T-cell (primary cell): ENCODE data around the gene SINHCAF. TPM values are rescaled to one million over a fixed set of nuclear protein-coding genes. Genes with fewer than 3 reads are reported as not detected.
A peak's percentile ranks its signal among the peaks of the same experiment; 100 is the strongest.

Source experiments
- ATAC-seq, 4 experiments: fragments of 200-7000 bp in 3 of 4; fragments of 150-1000 bp in 1 of 4; cut with Tn5 transposase; replicated peaks in 1 of 4; 1 replicate in 3 of 4; 2 replicates in 1 of 4; pipeline ENCODE4 v1.10.0; 2021; ENCODE audit warnings: moderate library complexity in 3 of 4, mild to moderate bottlenecking in 2 of 4, moderate number of reproducible peaks in 1 of 4
- CTCF ChIA-PET, 2 donors: fragments of 300-600 bp; sonication (Branson Sonifier 250); formaldehyde crosslinking; loops; one replicate each; lab custom pipeline; 2022; ENCODE audit warnings: antibody characterized with exemption in 2 of 2; lab: Charles Lee
- POLR2A ChIA-PET, 2 donors: fragments of 300-600 bp; sonication (Branson Sonifier 250); formaldehyde crosslinking; loops; one replicate each; lab custom pipeline; 2022; ENCODE audit warnings: antibody characterized with exemption in 2 of 2; lab: Charles Lee
- DNase-seq, 35 experiments: peaks; one replicate each; pipeline versions ENCODE4 v3.0.0 to v3.0.0-alpha.2; 2013 to 2023
- H3K27ac ChIP-seq: one replicate; pipeline ENCODE4 v1.5.1; 2013; ENCODE audit warnings: low read length
- H3K27me3 ChIP-seq, 2 experiments: replicated peaks in 1 of 2; 1 replicate in 1 of 2; 2 replicates in 1 of 2; pipeline versions ENCODE4 v1.6.1 to v1.7.0; 2013; ENCODE audit warnings: low read length in 1 of 2, mixed read lengths in 1 of 2; ENCODE audit not compliant: control insufficient read depth in 2 of 2, insufficient read depth in 2 of 2; ENCODE audit errors: extremely low read depth in 1 of 2
- H3K36me3 ChIP-seq, 2 donors: 1 replicate in 1 of 2; 2 replicates in 1 of 2; pipeline versions ENCODE4 v1.6.1 to v1.7.0; 2013; ENCODE audit warnings: low read length in 1 of 2; ENCODE audit not compliant: control insufficient read depth in 2 of 2, insufficient read depth in 1 of 2; ENCODE audit errors: extremely low read depth in 1 of 2
- H3K4me1 ChIP-seq, 2 experiments: 1 replicate in 1 of 2; 2 replicates in 1 of 2; pipeline versions ENCODE4 v1.6.1 to v1.7.0; 2013; ENCODE audit warnings: low read length in 2 of 2, mixed read lengths in 1 of 2; ENCODE audit not compliant: insufficient read depth in 2 of 2, control insufficient read depth in 1 of 2; ENCODE audit errors: extremely low read depth in 1 of 2
- H3K4me3 ChIP-seq, 2 donors: 1 replicate in 1 of 2; 2 replicates in 1 of 2; pipeline versions ENCODE4 v1.5.1 to v1.7.0; 2013; ENCODE audit warnings: mild to moderate bottlenecking in 2 of 2, low read length in 1 of 2, moderate library complexity in 1 of 2; ENCODE audit not compliant: control insufficient read depth in 1 of 2; ENCODE audit errors: extremely low read depth in 1 of 2
- H3K9me3 ChIP-seq: 2 replicates; pipeline ENCODE4 v1.7.0; 2013
- H3K27ac Mint-ChIP-seq, 2 donors: one replicate each; pipeline ENCODE4 v1.8.0; 2020 to 2021; ENCODE audit warnings: mild to moderate bottlenecking in 2 of 2, mixed read lengths in 2 of 2
- H3K27me3 Mint-ChIP-seq, 2 donors: one replicate each; pipeline ENCODE4 v1.8.0; 2021 to 2022; ENCODE audit warnings: mixed read lengths in 2 of 2
- H3K36me3 Mint-ChIP-seq: one replicate; pipeline ENCODE4 v1.8.0; 2021; ENCODE audit warnings: mixed read lengths
- H3K4me1 Mint-ChIP-seq, 3 donors: one replicate each; pipeline ENCODE4 v1.8.0; 2020 to 2022; ENCODE audit warnings: mixed read lengths in 3 of 3, mild to moderate bottlenecking in 1 of 3
- H3K4me3 Mint-ChIP-seq, 3 donors: one replicate each; pipeline ENCODE4 v1.8.0; 2020 to 2022; ENCODE audit warnings: mild to moderate bottlenecking in 3 of 3, mixed read lengths in 3 of 3, moderate library complexity in 3 of 3
- H3K9me3 Mint-ChIP-seq, 3 donors: one replicate each; pipeline ENCODE4 v1.8.0; 2020 to 2022; ENCODE audit warnings: mixed read lengths in 3 of 3
- WGBS: methylation state at CpG from one replicate; pipeline ENCODE4 v1.1.5; 2013; ENCODE audit warnings: missing lambda C conversion rate; ENCODE audit not compliant: insufficient coverage; 5-methylcytosine and 5-hydroxymethylcytosine counted together
- total RNA-seq, 35 experiments: library from RNA in 6 of 35; stranded (reverse) in 6 of 35; fragments of 120-200 nt in 1 of 35; gene quantifications; one replicate each; pipeline versions ENCODE4 v1.2.1 to v1.2.4 and lab custom pipeline; 2013 to 2026

Gene SINHCAF
- total RNA-seq, 5 donors from 2014 or later (not counting 1 experiment from before 2014, with no cell fraction given): 70.3 to 93.2 (median 85.0) TPM

DNA sequence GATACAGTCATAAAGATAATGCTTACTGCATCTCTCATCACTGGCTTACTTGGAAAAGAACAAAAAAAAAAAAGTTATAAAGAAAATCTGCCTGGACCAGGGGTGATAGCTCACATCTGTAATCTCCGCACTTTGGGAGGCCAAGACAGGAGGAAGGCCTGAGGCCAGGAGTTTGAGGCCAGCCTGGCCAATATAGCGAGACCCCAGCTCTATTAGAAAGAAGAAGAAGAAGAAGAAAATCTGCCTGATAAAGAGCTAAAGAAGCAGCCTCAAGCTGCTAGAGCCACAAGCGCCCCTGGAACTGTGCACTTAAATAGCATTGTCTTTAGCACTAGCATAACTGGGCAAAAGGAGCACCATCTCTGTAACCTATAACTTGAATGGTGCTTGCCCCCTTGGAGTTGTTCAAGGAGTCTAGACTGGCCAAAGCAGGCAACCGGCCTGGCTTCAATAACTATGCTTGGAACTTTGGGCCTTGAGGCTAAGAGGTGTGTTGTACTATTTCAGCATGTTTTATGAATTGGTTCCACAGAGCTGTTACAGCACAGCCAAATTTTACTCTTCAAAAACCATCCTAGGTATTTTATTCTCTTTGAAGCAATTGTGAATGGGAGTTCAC lies 53.2 kb downstream of the SINHCAF start:
- 89% methylated on average over 3 of the region's 4 CpGs for WGBS
- ChIA-PET POLR2A (no interaction called here), CTCF (interaction anchor here (0.5 to 2.8 kb wide), 26 partner anchors 7 to 1435 kb away, joined by 3 to 26 read pairs (median 5); no protein-coding TSS in a partner anchor)
- H3K9me3 ChIP-seq: no peaks in the 10 kb centered on the region
- no peaks in the 10 kb centered on the region for H3K4me1 ChIP-seq
- H3K9me3 Mint-ChIP-seq: no peaks in the 10 kb centered on the region
- peaks cover 22% of the 10 kb centered on the region for H3K36me3 Mint-ChIP-seq
- H3K27ac ChIP-seq: no peak overlapping the region
- H3K27me3 Mint-ChIP-seq: no peaks in the 10 kb centered on the region
- ATAC-seq (peak in 1 of 4 experiments; percentile 33), DNase-seq (no peak)
- H3K4me1 Mint-ChIP-seq: no peaks in the 10 kb centered on the region
- H3K27ac Mint-ChIP-seq: peak overlapping the region in 1 of 2 donors; percentile 55
- H3K36me3 ChIP-seq: peaks cover 2 to 17% of the 10 kb centered on the region in 2 donors
- no peaks in the 10 kb centered on the region for H3K27me3 ChIP-seq
- H3K4me3 Mint-ChIP-seq: no peak overlapping the region
- H3K4me3 ChIP-seq: no peak overlapping the region

DNA sequence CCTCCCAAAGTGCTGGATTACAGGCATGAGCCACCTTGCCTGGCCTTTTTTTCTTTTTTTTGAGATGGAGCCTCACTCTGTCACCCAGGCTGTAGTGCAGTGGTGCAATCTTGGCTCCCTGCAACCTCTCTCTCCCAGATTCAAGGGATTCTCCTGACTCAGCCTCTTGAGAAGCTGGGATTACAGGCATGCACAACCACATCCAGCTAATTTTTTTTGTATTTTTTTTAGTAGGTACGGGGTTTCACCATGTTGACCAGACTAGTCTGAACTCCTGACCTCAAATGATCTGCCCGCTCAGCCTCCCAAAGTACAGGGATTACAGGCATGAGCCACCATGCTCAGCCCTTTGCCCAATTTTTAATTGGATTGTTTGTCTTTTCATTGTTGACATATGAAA lies 58.0 kb downstream of the SINHCAF start:
- ChIA-PET CTCF (interaction anchor here (0.7 to 1.5 kb wide), 2 partner anchors 398 to 420 kb away, joined by 3 to 5 read pairs; no protein-coding TSS in a partner anchor), POLR2A (interaction anchor here in 1 of 2 donors (0.6 kb wide), 1 partner anchor 1603 kb away, joined by 3 read pairs; no protein-coding TSS in a partner anchor)
- peaks cover 0 to 2% of the 10 kb centered on the region in 2 donors for H3K36me3 ChIP-seq
- DNase-seq (no peak), ATAC-seq (no peak)
- H3K4me1 ChIP-seq: no peaks in the 10 kb centered on the region
- no peak overlapping the region for H3K27ac ChIP-seq
- H3K4me3 ChIP-seq: no peak overlapping the region
- WGBS: no CpG with 5 or more reads among the region's 2 CpGs
- no peaks in the 10 kb centered on the region for H3K9me3 ChIP-seq
- Mint-ChIP-seq H3K27ac (no peak overlapping the region), H3K36me3 (peaks cover 8% of the 10 kb centered on the region), H3K9me3 (no peaks in the 10 kb centered on the region), H3K4me1 (no peaks in the 10 kb centered on the region), H3K27me3 (no peaks in the 10 kb centered on the region), H3K4me3 (no peak overlapping the region)
- no peaks in the 10 kb centered on the region for H3K27me3 ChIP-seq

DNA sequence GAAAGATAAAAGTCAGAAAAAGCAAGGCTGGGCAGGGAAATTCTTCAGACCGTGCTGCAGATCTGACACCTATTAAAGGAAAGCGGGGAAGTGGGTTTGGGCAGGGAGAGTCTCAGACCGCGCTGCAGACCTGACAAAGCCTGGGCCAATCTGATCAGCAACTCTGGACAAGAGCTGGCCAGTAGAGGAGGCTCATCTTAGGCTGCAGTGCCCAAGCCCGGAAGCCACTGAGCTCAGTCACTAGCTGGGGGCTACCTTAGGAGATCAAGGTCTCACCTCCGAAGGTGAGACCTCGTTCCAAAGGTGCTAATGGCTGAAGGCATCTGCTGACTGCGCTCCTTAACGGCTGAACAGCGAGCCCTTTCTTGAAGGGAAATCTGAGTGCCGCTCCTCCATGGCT lies 60.2 kb downstream of the SINHCAF start:
- Mint-ChIP-seq H3K36me3 (peaks cover 8% of the 10 kb centered on the region), H3K4me1 (no peaks in the 10 kb centered on the region), H3K4me3 (no peak overlapping the region), H3K27me3 (no peaks in the 10 kb centered on the region), H3K27ac (no peak overlapping the region), H3K9me3 (no peaks in the 10 kb centered on the region)
- DNase-seq (no peak), ATAC-seq (no peak)
- Histone ChIP-seq H3K4me1 (no peaks in the 10 kb centered on the region), H3K27me3 (no peaks in the 10 kb centered on the region), H3K36me3 (peaks cover 0 to under 1% of the 10 kb centered on the region in 2 donors), H3K9me3 (no peaks in the 10 kb centered on the region), H3K27ac (no peak overlapping the region), H3K4me3 (no peak overlapping the region)
- ChIA-PET POLR2A (no interaction called here), CTCF (interaction anchor here (0.5 to 1.4 kb wide), 2 partner anchors 9 to 151 kb away, joined by 4 to 7 read pairs; no protein-coding TSS in a partner anchor)
- 92% methylated on average over 6 of the region's 11 CpGs for WGBS

DNA sequence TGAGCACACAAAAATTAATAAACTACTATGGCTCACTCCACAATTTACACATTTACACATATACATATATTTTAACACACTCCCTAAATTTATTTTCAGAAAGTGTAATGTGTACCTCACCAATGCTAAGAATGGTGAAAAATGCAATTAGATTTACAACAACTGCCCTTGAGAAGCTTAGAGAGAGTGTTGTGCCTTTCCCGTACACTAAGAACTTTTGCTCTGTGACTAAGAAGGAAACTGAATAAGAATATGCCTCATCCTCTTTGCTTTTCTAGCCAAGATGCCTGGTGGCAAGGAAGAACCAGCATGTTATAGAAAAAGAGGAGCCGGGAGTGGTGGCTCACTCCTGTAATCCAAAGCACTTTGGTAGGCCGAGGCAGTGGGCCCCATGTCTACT lies 62.3 kb downstream of the SINHCAF start:
- Histone ChIP-seq H3K36me3 (no peaks in the 10 kb centered on the region), H3K27me3 (no peaks in the 10 kb centered on the region), H3K4me1 (no peaks in the 10 kb centered on the region), H3K9me3 (no peaks in the 10 kb centered on the region), H3K27ac (no peak overlapping the region), H3K4me3 (no peak overlapping the region)
- POLR2A ChIA-PET: no interaction called here
- Mint-ChIP-seq H3K27ac (no peak overlapping the region), H3K36me3 (no peaks in the 10 kb centered on the region), H3K9me3 (no peaks in the 10 kb centered on the region), H3K27me3 (no peaks in the 10 kb centered on the region), H3K4me3 (no peak overlapping the region), H3K4me1 (no peaks in the 10 kb centered on the region)
- DNase-seq (no peak), ATAC-seq (no peak)
- CTCF ChIA-PET: interaction anchor here in 1 of 2 donors (0.6 kb wide), 1 partner anchor 1817 kb away, joined by 3 read pairs; no protein-coding TSS in a partner anchor
- WGBS: no CpG with 5 or more reads among the region's 3 CpGs

DNA sequence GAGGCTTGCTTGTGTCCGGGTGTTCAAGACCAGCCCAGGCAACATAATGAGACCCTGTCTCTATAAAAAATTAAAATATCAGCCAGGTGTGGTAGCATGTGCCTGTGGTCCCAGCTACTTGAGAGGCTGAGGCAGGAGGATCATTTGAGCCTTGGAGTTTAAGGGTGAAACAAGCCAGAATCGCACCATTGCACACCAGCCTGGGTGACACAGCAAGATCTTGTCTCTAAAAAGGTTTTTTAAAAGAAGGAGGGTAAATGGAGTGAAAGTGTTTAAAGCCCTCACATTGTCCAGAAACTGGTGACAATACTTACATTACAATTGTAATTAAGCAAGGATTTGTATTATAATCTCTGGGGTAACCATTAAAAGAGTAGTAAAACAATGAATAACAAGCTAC lies 64.2 kb downstream of the SINHCAF start:
- DNase-seq (no peak), ATAC-seq (no peak)
- WGBS: 100% methylated on average over 1 of the region's 2 CpGs
- Mint-ChIP-seq H3K27me3 (no peaks in the 10 kb centered on the region), H3K9me3 (no peaks in the 10 kb centered on the region), H3K36me3 (no peaks in the 10 kb centered on the region), H3K27ac (no peak overlapping the region), H3K4me3 (no peak overlapping the region), H3K4me1 (no peaks in the 10 kb centered on the region)
- Histone ChIP-seq H3K4me1 (no peaks in the 10 kb centered on the region), H3K27ac (no peak overlapping the region), H3K9me3 (no peaks in the 10 kb centered on the region), H3K27me3 (no peaks in the 10 kb centered on the region), H3K36me3 (no peaks in the 10 kb centered on the region), H3K4me3 (no peak overlapping the region)
- ChIA-PET CTCF (interaction anchor here (1.0 to 2.0 kb wide), 3 partner anchors 10 kb away, joined by 3 to 7 read pairs (median 5); no protein-coding TSS in a partner anchor), POLR2A (interaction anchor here in 1 of 2 donors (0.6 kb wide), 1 partner anchor 155 kb away, joined by 3 read pairs; no protein-coding TSS in a partner anchor)

DNA sequence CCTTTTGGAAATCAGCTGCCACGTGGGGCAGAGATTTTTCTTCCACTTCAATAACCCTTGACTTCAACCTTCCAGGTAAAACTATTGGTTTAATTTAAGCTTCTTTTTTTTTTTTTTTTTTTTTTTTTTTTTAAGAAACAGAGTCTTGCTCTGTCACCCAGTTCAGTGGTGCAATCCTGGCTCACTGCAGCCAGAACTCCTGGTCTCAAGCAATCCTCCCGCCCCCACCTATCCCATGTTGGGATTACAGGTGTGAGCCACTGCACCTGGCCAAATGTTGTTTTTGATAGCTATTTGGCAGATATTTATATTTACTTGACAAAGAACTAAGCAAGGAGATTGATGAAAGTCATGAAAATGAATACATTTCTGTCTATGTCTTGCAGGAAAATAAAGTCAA lies 65.1 kb downstream of the SINHCAF start:
- POLR2A ChIA-PET: no interaction called here
- no CpG with 5 or more reads among the region's 2 CpGs for WGBS
- H3K4me3 ChIP-seq: no peak overlapping the region
- no peaks in the 10 kb centered on the region for H3K9me3 Mint-ChIP-seq
- ATAC-seq: no peak
- H3K27me3 Mint-ChIP-seq: no peaks in the 10 kb centered on the region
- H3K4me3 Mint-ChIP-seq: no peak overlapping the region
- no peaks in the 10 kb centered on the region for H3K36me3 ChIP-seq
- no peak overlapping the region for H3K27ac Mint-ChIP-seq
- DNase-seq: no peak
- H3K27ac ChIP-seq: no peak overlapping the region
- CTCF ChIA-PET: interaction anchor here (1.7 to 2.7 kb wide), 3 partner anchors 9 to 11 kb away, joined by 5 to 8 read pairs (median 7); no protein-coding TSS in a partner anchor
- H3K4me1 ChIP-seq: no peaks in the 10 kb centered on the region
- H3K4me1 Mint-ChIP-seq: no peaks in the 10 kb centered on the region
- H3K27me3 ChIP-seq: no peaks in the 10 kb centered on the region
- no peaks in the 10 kb centered on the region for H3K9me3 ChIP-seq
- H3K36me3 Mint-ChIP-seq: no peaks in the 10 kb centered on the region
